ENCODE measurements around the gene DNAJC17. TPM values are rescaled to one million over a fixed set of nuclear protein-coding genes. Genes with fewer than 3 reads are reported as not detected.

Gene DNAJC17
- total RNA-seq, 3 donors from 2014 or later (not counting 1 experiment from before 2014, with no cell fraction given): 36.2 to 64.9 (median 50.0) TPM

DNA sequence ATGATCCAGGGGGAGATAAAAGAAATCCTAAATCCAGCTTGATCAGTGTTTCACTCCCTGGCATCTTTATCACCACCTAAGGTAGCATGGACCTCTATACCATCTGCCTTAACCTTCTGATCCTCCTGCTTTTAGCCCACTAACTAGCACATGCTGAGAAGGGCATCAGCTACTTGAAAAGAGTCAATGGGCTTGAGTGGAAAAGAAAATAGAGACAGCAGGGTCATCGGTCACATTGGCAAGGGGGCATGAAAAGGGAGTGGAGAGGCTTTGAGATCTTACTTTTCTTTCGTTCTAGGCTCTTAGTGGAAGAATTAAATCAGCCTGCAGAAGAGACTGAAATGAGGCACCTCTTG lies 623 bp downstream of the DNAJC17 start:
- peaks cover 21 to 23% of the 10 kb centered on the region in 2 donors for H3K4me1 Mint-ChIP-seq
- WGBS (ENCODE audit: insufficient coverage): 0% methylated on average over 2 of the region's 2 CpGs
- peak overlapping the region; percentile 100 for H3K4me3 Mint-ChIP-seq
- Histone ChIP-seq H3K36me3 (ENCODE audit: control insufficient read depth, insufficient read depth, low read length) (peaks cover 6% of the 10 kb centered on the region), H3K4me1 (ENCODE audit: control insufficient read depth, insufficient read depth, low read length) (peaks cover 20% of the 10 kb centered on the region), H3K27ac (ENCODE audit: low read length) (peak overlapping the region; percentile 95), H3K9me3 (ENCODE audit: control insufficient read depth, insufficient read depth, low read length) (no peaks in the 10 kb centered on the region), H3K27me3 (ENCODE audit: control insufficient read depth, insufficient read depth, low read length) (no peaks in the 10 kb centered on the region), H3K4me3 (ENCODE audit: low read length) (peak overlapping the region; percentile 99)
- peak overlapping the region; percentile 97 to 98 for H3K27ac Mint-ChIP-seq
- H3K9me3 Mint-ChIP-seq: no peaks in the 10 kb centered on the region
- no peaks in the 10 kb centered on the region for H3K36me3 Mint-ChIP-seq
- ATAC-seq (no peak), DNase-seq (no peak)
- no peaks in the 10 kb centered on the region for H3K27me3 Mint-ChIP-seq (ENCODE audit: low read depth in 2 of 2)
- intact Hi-C loops (cut with micrococcal nuclease): loop anchor here (1.0 to 2.0 kb wide), 3 partner anchors 41 to 111 kb away; partner anchors contain the start of genes RAD51 and RMDN3
- TF ChIP-seq CTCF (IDR thresholded peaks at IDR 0.05): no peak

DNA sequence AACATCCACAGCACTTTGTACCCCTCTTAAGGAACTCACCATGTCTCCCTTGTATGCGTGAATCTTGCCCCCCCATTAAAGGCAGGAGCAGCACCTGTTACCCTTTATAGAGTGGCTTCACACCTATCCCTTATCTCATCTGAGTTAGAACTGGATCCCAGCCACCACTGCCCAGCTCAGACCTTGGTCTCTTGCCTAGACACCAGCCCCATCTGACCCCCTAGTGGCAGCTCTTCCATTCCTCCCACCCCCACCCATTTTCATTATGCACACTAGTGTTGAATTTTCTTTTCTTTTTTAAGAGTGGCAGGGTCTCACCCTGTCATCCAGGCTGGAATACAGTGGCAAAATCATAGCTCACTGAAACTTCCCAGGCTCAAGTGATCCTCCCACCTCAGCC lies 3.6 kb downstream of the DNAJC17 start:
- H3K27ac ChIP-seq (ENCODE audit: low read length): no peak overlapping the region
- H3K27ac Mint-ChIP-seq: no peak overlapping the region
- H3K36me3 Mint-ChIP-seq: no peaks in the 10 kb centered on the region
- H3K36me3 ChIP-seq (ENCODE audit: control insufficient read depth, insufficient read depth, low read length): no peaks in the 10 kb centered on the region
- 80% methylated on average over 1 of the region's 1 CpG for WGBS (ENCODE audit: insufficient coverage)
- no peaks in the 10 kb centered on the region for H3K9me3 Mint-ChIP-seq
- no peak for ATAC-seq
- TF ChIP-seq CTCF (IDR thresholded peaks at IDR 0.05): no peak
- no peaks in the 10 kb centered on the region for H3K9me3 ChIP-seq (ENCODE audit: control insufficient read depth, insufficient read depth, low read length)
- intact Hi-C loops (cut with micrococcal nuclease): no loop called here
- no peak overlapping the region for H3K4me3 ChIP-seq (ENCODE audit: low read length)
- DNase-seq: no peak
- no peaks in the 10 kb centered on the region for H3K27me3 ChIP-seq (ENCODE audit: control insufficient read depth, insufficient read depth, low read length)
- H3K4me1 Mint-ChIP-seq: peaks cover 21 to 28% of the 10 kb centered on the region in 2 donors
- peaks cover 20% of the 10 kb centered on the region for H3K4me1 ChIP-seq (ENCODE audit: control insufficient read depth, insufficient read depth, low read length)
- H3K4me3 Mint-ChIP-seq: no peak overlapping the region
- no peaks in the 10 kb centered on the region for H3K27me3 Mint-ChIP-seq (ENCODE audit: low read depth in 2 of 2)

- H3K9me3 Mint-ChIP-seq: no peaks in the 10 kb centered on the region
- DNase-seq (no peak), ATAC-seq (no peak)
- no peaks in the 10 kb centered on the region for H3K36me3 Mint-ChIP-seq
- Histone ChIP-seq H3K9me3 (ENCODE audit: control insufficient read depth, insufficient read depth, low read length) (no peaks in the 10 kb centered on the region), H3K36me3 (ENCODE audit: control insufficient read depth, insufficient read depth, low read length) (peaks cover 2% of the 10 kb centered on the region), H3K27me3 (ENCODE audit: control insufficient read depth, insufficient read depth, low read length) (no peaks in the 10 kb centered on the region), H3K27ac (ENCODE audit: low read length) (no peak overlapping the region), H3K4me3 (ENCODE audit: low read length) (no peak overlapping the region), H3K4me1 (ENCODE audit: control insufficient read depth, insufficient read depth, low read length) (peaks cover 17% of the 10 kb centered on the region)
- peaks cover 23 to 30% of the 10 kb centered on the region in 2 donors for H3K4me1 Mint-ChIP-seq
- no peaks in the 10 kb centered on the region for H3K27me3 Mint-ChIP-seq (ENCODE audit: low read depth in 2 of 2)
- intact Hi-C loops (cut with micrococcal nuclease): no loop called here
- no peak overlapping the region for H3K27ac Mint-ChIP-seq
- no peak overlapping the region for H3K4me3 Mint-ChIP-seq
- no peak for TF ChIP-seq CTCF (IDR thresholded peaks at IDR 0.05)
- WGBS (ENCODE audit: insufficient coverage): 100% methylated on average over 1 of the region's 2 CpGs
Observed at GRCh38 chr15:40803076-40803475, 4.2 kb downstream of the DNAJC17 start.

DNA sequence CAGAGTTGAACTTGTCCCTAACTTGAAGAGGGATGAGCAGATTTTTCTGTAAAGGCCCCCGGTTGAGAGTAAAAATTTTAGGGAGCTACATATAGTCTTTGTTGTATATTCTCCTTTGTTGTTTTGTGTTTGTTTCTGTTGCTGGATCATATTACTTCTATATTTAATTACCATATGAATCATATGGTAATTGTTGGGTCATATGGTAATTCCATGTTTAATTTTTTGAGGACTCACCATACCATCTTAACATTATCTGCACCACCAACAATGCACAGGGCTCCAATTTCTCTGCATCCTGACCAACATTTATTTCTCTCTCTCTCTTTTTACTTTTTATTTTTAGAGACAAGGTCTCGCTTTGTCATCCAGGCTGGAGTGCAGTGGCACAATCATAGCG lies 7.8 kb downstream of the DNAJC17 start:
- ATAC-seq: no peak
- H3K9me3 ChIP-seq (ENCODE audit: control insufficient read depth, insufficient read depth, low read length): no peaks in the 10 kb centered on the region
- 98% methylated on average over 3 of the region's 3 CpGs for WGBS (ENCODE audit: insufficient coverage)
- H3K9me3 Mint-ChIP-seq: no peaks in the 10 kb centered on the region
- H3K27ac ChIP-seq (ENCODE audit: low read length): no peak overlapping the region
- peaks cover 16 to 25% of the 10 kb centered on the region in 2 donors for H3K4me1 Mint-ChIP-seq
- intact Hi-C loops (cut with micrococcal nuclease): no loop called here
- no peaks in the 10 kb centered on the region for H3K27me3 ChIP-seq (ENCODE audit: control insufficient read depth, insufficient read depth, low read length)
- no peaks in the 10 kb centered on the region for H3K27me3 Mint-ChIP-seq (ENCODE audit: low read depth in 2 of 2)
- no peaks in the 10 kb centered on the region for H3K4me1 ChIP-seq (ENCODE audit: control insufficient read depth, insufficient read depth, low read length)
- H3K36me3 Mint-ChIP-seq: no peaks in the 10 kb centered on the region
- peak overlapping the region in 1 of 2 donors; percentile 27 for H3K27ac Mint-ChIP-seq
- no peak for TF ChIP-seq CTCF (IDR thresholded peaks at IDR 0.05)
- H3K4me3 Mint-ChIP-seq: no peak overlapping the region
- no peak for DNase-seq
- no peak overlapping the region for H3K4me3 ChIP-seq (ENCODE audit: low read length)
- H3K36me3 ChIP-seq (ENCODE audit: control insufficient read depth, insufficient read depth, low read length): peaks cover 2% of the 10 kb centered on the region

Measured in natural killer cell (primary cell).